DND-41 (cell line): ENCODE results near the gene FANCE.

Experiments
- ATAC-seq: fragments of 200-7000 bp; cut with Tn5 transposase; 3 replicates; pipeline ENCODE4 v1.9.1; 2021; ENCODE audit warnings: low read depth; ENCODE audit not compliant: insufficient read depth
- DNase-seq: peaks from one replicate; pipeline ENCODE4 v3.0.0-alpha.2; 2020
- H2AFZ ChIP-seq: 2 replicates; pipeline ENCODE4 v1.6.0; 2012; ENCODE audit warnings: low read depth, low read length
- H3K27ac ChIP-seq: 2 replicates; pipeline ENCODE4 v1.5.1; 2012; ENCODE audit warnings: low read length, inconsistent platforms
- H3K27me3 ChIP-seq: fragments of 200-600 bp; sonication (generic); 2 replicates; pipeline ENCODE4 v1.6.0; 2012; ENCODE audit warnings: low read length, mild to moderate bottlenecking, inconsistent platforms; ENCODE audit not compliant: insufficient read depth, poor library complexity
- H3K36me3 ChIP-seq: 2 replicates; pipeline ENCODE4 v1.5.1; 2012; ENCODE audit warnings: low read length, inconsistent platforms; ENCODE audit not compliant: insufficient read depth
- H3K4me1 ChIP-seq: 2 replicates; pipeline ENCODE4 v1.5.1; 2012; ENCODE audit warnings: mild to moderate bottlenecking, low read length; ENCODE audit not compliant: insufficient read depth
- H3K4me2 ChIP-seq: 2 replicates; pipeline ENCODE4 v1.6.0; 2012; ENCODE audit warnings: mild to moderate bottlenecking, moderate library complexity, low read length, inconsistent platforms; ENCODE audit not compliant: insufficient read depth
- H3K4me3 ChIP-seq, 2 experiments: fragments of 200-600 bp in 1 of 2; shearing (Covaris generic) in 1 of 2; 2 replicates each; pipeline ENCODE4 v1.5.1; 2012 to 2016; ENCODE audit warnings: inconsistent platforms in 2 of 2, low read length in 2 of 2, mild to moderate bottlenecking in 2 of 2, low read depth in 1 of 2, moderate library complexity in 1 of 2
- H3K79me2 ChIP-seq: 2 replicates; pipeline ENCODE4 v1.6.0; 2012; ENCODE audit warnings: low read length, inconsistent platforms; ENCODE audit not compliant: insufficient read depth
- H3K9ac ChIP-seq: 2 replicates; pipeline ENCODE4 v1.6.0; 2012; ENCODE audit warnings: low read depth, mild to moderate bottlenecking, inconsistent platforms, low read length, moderate library complexity
- H3K9me3 ChIP-seq: 2 replicates; pipeline ENCODE4 v1.5.1; 2012; ENCODE audit warnings: low read length, moderate library complexity, mild to moderate bottlenecking, inconsistent platforms; ENCODE audit not compliant: insufficient read depth, severe bottlenecking
- H4K20me1 ChIP-seq: 2 replicates; pipeline ENCODE4 v1.6.0; 2012; ENCODE audit warnings: low read length; ENCODE audit not compliant: insufficient read depth
- EZH2 ChIP-seq: IDR thresholded peaks from 3 replicates; pipeline ENCODE4 v1.6.1; 2012; ENCODE audit warnings: borderline replicate concordance, low read depth, mild to moderate bottlenecking, moderate library complexity, low read length, inconsistent platforms; ENCODE audit not compliant: severe bottlenecking
- TF ChIP-seq, protein P1 (sequence below): IDR thresholded peaks from 2 replicates; pipeline ENCODE4 v1.5.1; 2012; ENCODE audit warnings: borderline replicate concordance, low read length, moderate library complexity, mild to moderate bottlenecking; ENCODE audit not compliant: poor library complexity, severe bottlenecking; ENCODE audit errors: extremely low read depth

FANCE gene

DNA sequence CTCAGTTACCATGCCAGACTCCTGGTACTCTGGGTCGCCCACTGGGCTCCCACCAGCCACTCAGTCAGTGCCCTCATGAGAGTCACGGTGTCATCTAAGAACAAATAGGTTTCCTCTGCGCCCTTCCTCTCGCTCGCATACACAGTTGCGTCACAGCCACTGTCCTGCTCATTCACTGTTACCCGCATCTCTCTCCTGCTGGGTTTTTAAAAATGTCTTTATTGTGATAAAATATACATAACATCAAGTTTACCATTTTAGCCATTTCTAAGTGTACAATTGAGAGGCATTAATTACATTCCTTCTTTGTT, 40.8 kb downstream of the FANCE start:
- TF ChIP-seq EZH2, result no peak
- TF ChIP-seq, protein P1, sequence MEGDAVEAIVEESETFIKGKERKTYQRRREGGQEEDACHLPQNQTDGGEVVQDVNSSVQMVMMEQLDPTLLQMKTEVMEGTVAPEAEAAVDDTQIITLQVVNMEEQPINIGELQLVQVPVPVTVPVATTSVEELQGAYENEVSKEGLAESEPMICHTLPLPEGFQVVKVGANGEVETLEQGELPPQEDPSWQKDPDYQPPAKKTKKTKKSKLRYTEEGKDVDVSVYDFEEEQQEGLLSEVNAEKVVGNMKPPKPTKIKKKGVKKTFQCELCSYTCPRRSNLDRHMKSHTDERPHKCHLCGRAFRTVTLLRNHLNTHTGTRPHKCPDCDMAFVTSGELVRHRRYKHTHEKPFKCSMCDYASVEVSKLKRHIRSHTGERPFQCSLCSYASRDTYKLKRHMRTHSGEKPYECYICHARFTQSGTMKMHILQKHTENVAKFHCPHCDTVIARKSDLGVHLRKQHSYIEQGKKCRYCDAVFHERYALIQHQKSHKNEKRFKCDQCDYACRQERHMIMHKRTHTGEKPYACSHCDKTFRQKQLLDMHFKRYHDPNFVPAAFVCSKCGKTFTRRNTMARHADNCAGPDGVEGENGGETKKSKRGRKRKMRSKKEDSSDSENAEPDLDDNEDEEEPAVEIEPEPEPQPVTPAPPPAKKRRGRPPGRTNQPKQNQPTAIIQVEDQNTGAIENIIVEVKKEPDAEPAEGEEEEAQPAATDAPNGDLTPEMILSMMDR, result no peak
- no peak for ATAC-seq
- H3K9me3 ChIP-seq, result no peaks in the 10 kb centered on the region
- H3K9ac ChIP-seq, result no peak overlapping the region
- no peak overlapping the region for H3K27ac ChIP-seq
- H4K20me1 ChIP-seq, result peaks cover 4% of the 10 kb centered on the region; the same call in 1 of the 2 replicates
- H3K4me1 ChIP-seq, result peaks cover 9% of the 10 kb centered on the region
- no peak overlapping the region for H2AFZ ChIP-seq
- peaks cover 18% of the 10 kb centered on the region for H3K27me3 ChIP-seq
- H3K36me3 ChIP-seq, result no peaks in the 10 kb centered on the region
- DNase-seq, result no peak
- no peaks in the 10 kb centered on the region for H3K79me2 ChIP-seq
- H3K4me3 ChIP-seq, result no peak overlapping the region
- no peak overlapping the region for H3K4me2 ChIP-seq

GRCh38 chr6:35493307-35493983, 41.3 kb downstream of the FANCE start:
- ATAC-seq (no peak), DNase-seq (no peak)
- H3K27me3 ChIP-seq, result peaks cover 23% of the 10 kb centered on the region
- no peaks in the 10 kb centered on the region for H3K36me3 ChIP-seq
- peaks cover 12% of the 10 kb centered on the region for H3K4me1 ChIP-seq
- no peaks in the 10 kb centered on the region for H3K9me3 ChIP-seq
- H4K20me1 ChIP-seq, result peaks cover 8% of the 10 kb centered on the region
- no peak overlapping the region for H2AFZ ChIP-seq
- TF ChIP-seq EZH2, result no peak
- TF ChIP-seq, protein P1, result no peak
- H3K9ac ChIP-seq, result no peak overlapping the region
- H3K4me3 ChIP-seq, result no peak overlapping the region
- no peaks in the 10 kb centered on the region for H3K79me2 ChIP-seq
- no peak overlapping the region for H3K27ac ChIP-seq
- H3K4me2 ChIP-seq, result no peak overlapping the region

DNA sequence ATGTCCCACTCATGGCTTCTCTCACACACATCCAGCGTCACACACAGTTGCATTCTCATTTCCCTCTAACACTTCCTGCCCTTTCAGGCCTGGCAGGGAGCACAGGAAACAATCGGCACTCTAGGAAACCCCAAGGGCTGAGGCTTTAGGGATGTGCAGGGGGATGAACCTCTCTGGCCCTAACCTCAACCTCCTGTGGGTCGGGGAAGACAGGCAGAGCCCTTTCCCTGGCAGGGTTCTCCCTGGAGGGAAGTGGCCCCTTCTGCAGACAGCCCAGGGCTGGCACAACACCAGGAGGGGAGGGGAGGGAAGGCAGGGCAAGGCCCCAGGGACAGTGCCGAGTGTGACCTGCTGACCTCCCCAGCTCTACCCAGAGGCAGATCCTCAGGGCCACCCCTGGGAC, 42.0 kb downstream of the FANCE start:
- ATAC-seq (no peak), DNase-seq (no peak)
- peaks cover 30% of the 10 kb centered on the region for H3K27me3 ChIP-seq
- H3K79me2 ChIP-seq, result no peaks in the 10 kb centered on the region
- H3K4me2 ChIP-seq, result no peak overlapping the region
- H3K9ac ChIP-seq, result no peak overlapping the region
- H4K20me1 ChIP-seq, result peaks cover 8% of the 10 kb centered on the region
- H3K36me3 ChIP-seq, result no peaks in the 10 kb centered on the region
- H3K9me3 ChIP-seq, result no peaks in the 10 kb centered on the region
- H2AFZ ChIP-seq, result no peak overlapping the region
- peaks cover 12% of the 10 kb centered on the region for H3K4me1 ChIP-seq
- H3K4me3 ChIP-seq, result no peak overlapping the region
- TF ChIP-seq, protein P1, result no peak
- no peak for TF ChIP-seq EZH2
- no peak overlapping the region for H3K27ac ChIP-seq
